Measurements from ENCODE around the gene PARD3. TPM values are rescaled to one million over a fixed set of nuclear protein-coding genes. Genes with fewer than 3 reads are reported as not detected.

Gene PARD3
- total RNA-seq, 1 donor from 2014 or later: 97.8 TPM

- no peak for DNase-seq (ENCODE audit: low read depth)
- no peak for TF ChIP-seq CTCF (conservative IDR thresholded peaks at IDR 0.05; ENCODE audit: low read depth, low read length)
- H3K4me3 ChIP-seq (ENCODE audit: low read depth, low read length): no peak overlapping the region
Measured at GRCh38 chr10:34116220-34116641, 698.9 kb downstream of the PARD3 start.

GRCh38 chr10:34114914-34115313 lies 700.2 kb downstream of the PARD3 start:
- no peak overlapping the region for H3K4me3 ChIP-seq (ENCODE audit: low read depth, low read length)
- TF ChIP-seq CTCF (conservative IDR thresholded peaks at IDR 0.05; ENCODE audit: low read depth, low read length): no peak
- no peak for DNase-seq (ENCODE audit: low read depth)

- no peak overlapping the region for H3K4me3 ChIP-seq (ENCODE audit: low read depth, low read length)
- no peak for TF ChIP-seq CTCF (conservative IDR thresholded peaks at IDR 0.05; ENCODE audit: low read depth, low read length)
- DNase-seq (ENCODE audit: low read depth): no peak
Measured at GRCh38 chr10:34113504-34114225, 701.4 kb downstream of the PARD3 start.

GRCh38 chr10:34112171-34112782 lies 702.8 kb downstream of the PARD3 start:
- DNase-seq (ENCODE audit: low read depth): no peak
- no peak for TF ChIP-seq CTCF (conservative IDR thresholded peaks at IDR 0.05; ENCODE audit: low read depth, low read length)
- H3K4me3 ChIP-seq (ENCODE audit: low read depth, low read length): no peak overlapping the region

GRCh38 chr10:34111179-34111578 lies 703.9 kb downstream of the PARD3 start:
- no peak for TF ChIP-seq CTCF (conservative IDR thresholded peaks at IDR 0.05; ENCODE audit: low read depth, low read length)
- no peak for DNase-seq (ENCODE audit: low read depth)
- no peak overlapping the region for H3K4me3 ChIP-seq (ENCODE audit: low read depth, low read length)

GRCh38 chr10:34109952-34110702 lies 705.0 kb downstream of the PARD3 start:
- no peak for TF ChIP-seq CTCF (conservative IDR thresholded peaks at IDR 0.05; ENCODE audit: low read depth, low read length)
- no peak for DNase-seq (ENCODE audit: low read depth)
- no peak overlapping the region for H3K4me3 ChIP-seq (ENCODE audit: low read depth, low read length)
